HEK293 (cell line): ENCODE data around the gene CDYL2.

ENCODE experiments used
- CTCF ChIA-PET: fragments of 350-600 bp; formaldehyde crosslinking; extraction: SDS; loops from one replicate; lab custom pipeline; 2021; ENCODE audit warnings: antibody characterized with exemption; lab: Yijun Ruan, JAX
- POLR2A ChIA-PET: fragments of 300-600 bp; formaldehyde crosslinking; extraction: SDS; loops from one replicate; lab custom pipeline; 2020; ENCODE audit warnings: antibody characterized with exemption, inconsistent platforms; lab: Yijun Ruan, JAX
- H3K27ac ChIP-seq: fragments of 200-500 bp; sonication (Bioruptor generic); 2 replicates; pipeline ENCODE4 v1.5.1; 2014; ENCODE audit warnings: low read depth, low read length, control low read depth, inconsistent platforms; ENCODE audit errors: extremely low read depth
- H3K36me3 ChIP-seq, 2 experiments: fragments of 200-500 bp in 1 of 2; sonication (Bioruptor generic) in 1 of 2; 1 replicate in 1 of 2; 2 replicates in 1 of 2; pipeline ENCODE4 v1.5.1; 2014 to 2017; ENCODE audit warnings: inconsistent platforms in 2 of 2, low read length in 2 of 2; ENCODE audit not compliant: control insufficient read depth in 2 of 2, insufficient read depth in 1 of 2
- H3K4me1 ChIP-seq: fragments of 200-500 bp; sonication (Bioruptor generic); 2 replicates; pipeline ENCODE4 v1.5.1; 2014; ENCODE audit warnings: mild to moderate bottlenecking, low read length, inconsistent platforms; ENCODE audit not compliant: control insufficient read depth, insufficient read depth
- H3K4me3 ChIP-seq: 2 replicates; pipeline ENCODE4 v1.5.1; 2011; ENCODE audit warnings: low read depth, mild to moderate bottlenecking, control low read depth, low read length, moderate library complexity
- H3K9me3 ChIP-seq: fragments of 200-500 bp; sonication (Bioruptor generic); 2 replicates; pipeline ENCODE4 v1.5.1; 2014; ENCODE audit warnings: low read depth, low read length, inconsistent platforms; ENCODE audit not compliant: control insufficient read depth, insufficient read depth
- OVOL3 ChIP-seq: fragments of 450-650 bp; formaldehyde crosslinking; IDR thresholded peaks from 2 replicates; pipeline ENCODE4 v1.5.1; 2016; ENCODE audit warnings: missing biosample characterization, missing genetic modification characterization
- TCF7L2 ChIP-seq: IDR thresholded peaks from 2 replicates; pipeline ENCODE4 v1.6.1; 2011; ENCODE audit warnings: low read depth, mild to moderate bottlenecking, inconsistent platforms, low read length, moderate library complexity, borderline replicate concordance
- YY2 ChIP-seq: fragments of 450-650 bp; formaldehyde crosslinking; IDR thresholded peaks from 2 replicates; pipeline ENCODE4 v1.5.1; 2016; ENCODE audit warnings: missing biosample characterization, missing genetic modification characterization
- ZIC2 ChIP-seq: fragments of 450-650 bp; formaldehyde crosslinking; IDR thresholded peaks from 2 replicates; pipeline ENCODE4 v1.5.1; 2016; ENCODE audit warnings: missing biosample characterization, missing genetic modification characterization
- ZNF157 ChIP-seq: fragments of 450-650 bp; formaldehyde crosslinking; IDR thresholded peaks from 2 replicates; pipeline ENCODE4 v1.5.1; 2016; ENCODE audit warnings: missing biosample characterization, missing genetic modification characterization
- ZNF2 ChIP-seq: fragments of 450-650 bp; formaldehyde crosslinking; IDR thresholded peaks from 2 replicates; pipeline ENCODE4 v1.5.1; 2016; ENCODE audit warnings: missing biosample characterization, missing genetic modification characterization
- ZNF292 ChIP-seq: fragments of 450-650 bp; formaldehyde crosslinking; IDR thresholded peaks from 2 replicates; pipeline ENCODE4 v1.5.1; 2016; ENCODE audit warnings: low read depth, missing biosample characterization, missing genetic modification characterization, borderline replicate concordance
- ZNF324 ChIP-seq: fragments of 450-650 bp; formaldehyde crosslinking; IDR thresholded peaks from 2 replicates; pipeline ENCODE4 v1.5.1; 2016; ENCODE audit warnings: missing biosample characterization, missing genetic modification characterization
- ZNF335 ChIP-seq: fragments of 450-650 bp; formaldehyde crosslinking; conservative IDR thresholded peaks from 2 replicates; pipeline ENCODE4 v1.5.1; 2016; ENCODE audit warnings: missing biosample characterization, missing genetic modification characterization
- ZNF350 ChIP-seq: fragments of 450-650 bp; formaldehyde crosslinking; IDR thresholded peaks from 2 replicates; pipeline ENCODE4 v1.5.0; 2017; ENCODE audit warnings: missing biosample characterization, mild to moderate bottlenecking, missing genetic modification characterization
- ZNF423 ChIP-seq: fragments of 450-650 bp; formaldehyde crosslinking; IDR thresholded peaks from 2 replicates; pipeline ENCODE4 v1.5.1; 2016; ENCODE audit warnings: missing biosample characterization, missing genetic modification characterization
- ZNF48 ChIP-seq: fragments of 450-650 bp; formaldehyde crosslinking; IDR thresholded peaks from 2 replicates; pipeline ENCODE4 v1.5.1; 2016; ENCODE audit warnings: missing biosample characterization, missing genetic modification characterization
- ZNF555 ChIP-seq: fragments of 450-650 bp; formaldehyde crosslinking; conservative IDR thresholded peaks from 2 replicates; pipeline ENCODE4 v1.5.1; 2017; ENCODE audit warnings: missing biosample characterization, mild to moderate bottlenecking, missing genetic modification characterization, inconsistent platforms
- ZNF629 ChIP-seq: fragments of 450-650 bp; formaldehyde crosslinking; IDR thresholded peaks from 2 replicates; pipeline ENCODE4 v1.5.1; 2017; ENCODE audit warnings: missing biosample characterization, missing genetic modification characterization
- ZNF76 ChIP-seq: fragments of 450-650 bp; formaldehyde crosslinking; IDR thresholded peaks from 2 replicates; pipeline ENCODE4; 2016; ENCODE audit warnings: low read depth, missing biosample characterization, missing genetic modification characterization, borderline replicate concordance
- ZSCAN16 ChIP-seq: fragments of 450-650 bp; formaldehyde crosslinking; IDR thresholded peaks from 2 replicates; pipeline ENCODE4 v1.5.1; 2016; ENCODE audit warnings: missing biosample characterization, missing genetic modification characterization
- TF ChIP-seq, protein P1 (sequence below): fragments of 450-650 bp; formaldehyde crosslinking; IDR thresholded peaks from 2 replicates; pipeline ENCODE4 v1.5.1; 2016; ENCODE audit warnings: missing biosample characterization, missing genetic modification characterization
- TF ChIP-seq, protein P2 (sequence below): fragments of 450-650 bp; formaldehyde crosslinking; IDR thresholded peaks from 2 replicates; pipeline ENCODE4 v1.5.0; 2017; ENCODE audit warnings: missing biosample characterization, missing genetic modification characterization, borderline replicate concordance
- TF ChIP-seq, protein P3 (sequence below): fragments of 450-650 bp; formaldehyde crosslinking; IDR thresholded peaks from 2 replicates; pipeline ENCODE4 v1.5.1; 2016; ENCODE audit warnings: missing biosample characterization, missing genetic modification characterization
- TF ChIP-seq, protein P4 (sequence below): fragments of 450-650 bp; formaldehyde crosslinking; IDR thresholded peaks from 2 replicates; pipeline ENCODE4 v1.5.1; 2016; ENCODE audit warnings: missing biosample characterization, missing genetic modification characterization, borderline replicate concordance
- TF ChIP-seq, protein P5 (sequence below): IDR thresholded peaks from 2 replicates; pipeline ENCODE4 v1.6.1; 2011; ENCODE audit warnings: mild to moderate bottlenecking, low read depth, low read length, borderline replicate concordance
- TF ChIP-seq, protein P6 (sequence below): fragments of 450-650 bp; formaldehyde crosslinking; IDR thresholded peaks from 2 replicates; pipeline ENCODE4 v1.5.1; 2016; ENCODE audit warnings: missing biosample characterization, missing genetic modification characterization, low read depth

CDYL2 gene

DNA sequence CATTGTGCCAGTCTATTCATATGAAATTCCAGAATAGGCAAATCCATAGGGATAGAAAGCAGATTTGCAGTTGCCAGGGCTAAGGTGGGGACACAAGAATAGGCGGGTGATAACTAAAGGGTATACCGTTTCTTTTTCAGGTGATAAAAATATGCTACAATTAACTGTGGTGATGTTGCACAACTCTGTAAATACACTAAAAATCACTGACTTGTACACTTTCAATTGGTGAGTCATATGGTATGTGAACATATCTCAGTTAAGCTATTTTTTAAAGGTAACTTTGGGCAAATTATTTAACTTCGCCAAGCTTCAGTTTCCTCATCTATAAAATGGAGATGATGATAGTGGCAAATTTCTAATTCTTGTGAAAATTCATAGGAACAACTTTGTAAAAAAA is 65.9 kb downstream of the CDYL2 start:
- no peaks in the 10 kb centered on the region for H3K4me1 ChIP-seq
- H3K36me3 ChIP-seq, result no peaks in the 10 kb centered on the region
- TF ChIP-seq ZNF555 (tag by site-specific recombination) (no peak), ZNF335 (no peak), TCF7L2 (no peak), ZNF629 (no peak), ZNF324 (tag by site-specific recombination) (no peak), YY2 (tag by site-specific recombination) (no peak), ZNF76 (tag by site-specific recombination) (no peak), ZNF350 (no peak), ZNF2 (no peak), ZNF157 (tag by site-specific recombination) (no peak), ZNF48 (tag by site-specific recombination) (no peak), ZIC2 (tag by site-specific recombination) (no peak), ZNF292 (no peak)
- TF ChIP-seq, protein P1, sequence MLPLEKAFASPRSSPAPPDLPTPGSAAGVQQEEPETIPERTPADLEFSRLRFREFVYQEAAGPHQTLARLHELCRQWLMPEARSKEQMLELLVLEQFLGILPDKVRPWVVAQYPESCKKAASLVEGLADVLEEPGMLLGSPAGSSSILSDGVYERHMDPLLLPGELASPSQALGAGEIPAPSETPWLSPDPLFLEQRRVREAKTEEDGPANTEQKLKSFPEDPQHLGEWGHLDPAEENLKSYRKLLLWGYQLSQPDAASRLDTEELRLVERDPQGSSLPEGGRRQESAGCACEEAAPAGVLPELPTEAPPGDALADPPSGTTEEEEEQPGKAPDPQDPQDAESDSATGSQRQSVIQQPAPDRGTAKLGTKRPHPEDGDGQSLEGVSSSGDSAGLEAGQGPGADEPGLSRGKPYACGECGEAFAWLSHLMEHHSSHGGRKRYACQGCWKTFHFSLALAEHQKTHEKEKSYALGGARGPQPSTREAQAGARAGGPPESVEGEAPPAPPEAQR (tag by site-specific recombination), result no peak
- TF ChIP-seq, protein P2, sequence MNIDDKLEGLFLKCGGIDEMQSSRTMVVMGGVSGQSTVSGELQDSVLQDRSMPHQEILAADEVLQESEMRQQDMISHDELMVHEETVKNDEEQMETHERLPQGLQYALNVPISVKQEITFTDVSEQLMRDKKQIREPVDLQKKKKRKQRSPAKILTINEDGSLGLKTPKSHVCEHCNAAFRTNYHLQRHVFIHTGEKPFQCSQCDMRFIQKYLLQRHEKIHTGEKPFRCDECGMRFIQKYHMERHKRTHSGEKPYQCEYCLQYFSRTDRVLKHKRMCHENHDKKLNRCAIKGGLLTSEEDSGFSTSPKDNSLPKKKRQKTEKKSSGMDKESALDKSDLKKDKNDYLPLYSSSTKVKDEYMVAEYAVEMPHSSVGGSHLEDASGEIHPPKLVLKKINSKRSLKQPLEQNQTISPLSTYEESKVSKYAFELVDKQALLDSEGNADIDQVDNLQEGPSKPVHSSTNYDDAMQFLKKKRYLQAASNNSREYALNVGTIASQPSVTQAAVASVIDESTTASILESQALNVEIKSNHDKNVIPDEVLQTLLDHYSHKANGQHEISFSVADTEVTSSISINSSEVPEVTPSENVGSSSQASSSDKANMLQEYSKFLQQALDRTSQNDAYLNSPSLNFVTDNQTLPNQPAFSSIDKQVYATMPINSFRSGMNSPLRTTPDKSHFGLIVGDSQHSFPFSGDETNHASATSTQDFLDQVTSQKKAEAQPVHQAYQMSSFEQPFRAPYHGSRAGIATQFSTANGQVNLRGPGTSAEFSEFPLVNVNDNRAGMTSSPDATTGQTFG (tag by site-specific recombination), result no peak
- no peak overlapping the region for H3K4me3 ChIP-seq
- no peaks in the 10 kb centered on the region for H3K9me3 ChIP-seq
- CTCF ChIA-PET, result no interaction called here
- no peak overlapping the region for H3K27ac ChIP-seq
- POLR2A ChIA-PET, result no interaction called here

DNA sequence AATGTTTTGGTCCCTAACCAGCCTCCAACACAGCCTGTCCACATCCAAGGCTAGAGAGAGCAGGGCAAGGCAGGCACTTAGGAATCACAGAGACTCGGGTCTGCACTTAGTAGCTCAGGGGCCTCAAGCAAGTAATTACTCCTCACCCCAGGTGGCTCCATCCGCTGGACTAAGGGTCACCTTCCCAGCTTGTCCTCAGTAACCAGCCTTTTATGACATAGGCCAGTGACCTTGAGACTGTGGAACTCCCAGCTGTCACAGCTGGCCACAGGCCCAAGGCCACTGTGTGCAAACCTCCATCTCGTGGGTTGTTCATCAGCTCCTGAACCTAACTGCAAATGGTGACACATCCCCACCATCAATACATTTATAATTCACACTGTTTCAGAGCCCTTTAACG is 68.6 kb downstream of the CDYL2 start:
- H3K4me1 ChIP-seq, result no peaks in the 10 kb centered on the region
- TF ChIP-seq, protein P3, sequence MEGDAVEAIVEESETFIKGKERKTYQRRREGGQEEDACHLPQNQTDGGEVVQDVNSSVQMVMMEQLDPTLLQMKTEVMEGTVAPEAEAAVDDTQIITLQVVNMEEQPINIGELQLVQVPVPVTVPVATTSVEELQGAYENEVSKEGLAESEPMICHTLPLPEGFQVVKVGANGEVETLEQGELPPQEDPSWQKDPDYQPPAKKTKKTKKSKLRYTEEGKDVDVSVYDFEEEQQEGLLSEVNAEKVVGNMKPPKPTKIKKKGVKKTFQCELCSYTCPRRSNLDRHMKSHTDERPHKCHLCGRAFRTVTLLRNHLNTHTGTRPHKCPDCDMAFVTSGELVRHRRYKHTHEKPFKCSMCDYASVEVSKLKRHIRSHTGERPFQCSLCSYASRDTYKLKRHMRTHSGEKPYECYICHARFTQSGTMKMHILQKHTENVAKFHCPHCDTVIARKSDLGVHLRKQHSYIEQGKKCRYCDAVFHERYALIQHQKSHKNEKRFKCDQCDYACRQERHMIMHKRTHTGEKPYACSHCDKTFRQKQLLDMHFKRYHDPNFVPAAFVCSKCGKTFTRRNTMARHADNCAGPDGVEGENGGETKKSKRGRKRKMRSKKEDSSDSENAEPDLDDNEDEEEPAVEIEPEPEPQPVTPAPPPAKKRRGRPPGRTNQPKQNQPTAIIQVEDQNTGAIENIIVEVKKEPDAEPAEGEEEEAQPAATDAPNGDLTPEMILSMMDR (tag by site-specific recombination), result no peak
- TF ChIP-seq ZSCAN16, result no peak
- TF ChIP-seq OVOL3 (tag by site-specific recombination), result no peak
- TF ChIP-seq, all 188 proteins: peak for 0
- no peak overlapping the region for H3K4me3 ChIP-seq
- ChIA-PET CTCF (no interaction called here), POLR2A (interaction anchor here (0.5 kb wide), 1 partner anchor 23 kb away, joined by 3 read pairs; no protein-coding TSS in a partner anchor)
- no peaks in the 10 kb centered on the region for H3K36me3 ChIP-seq
- H3K27ac ChIP-seq, result no peak overlapping the region
- H3K9me3 ChIP-seq, result no peaks in the 10 kb centered on the region

DNA sequence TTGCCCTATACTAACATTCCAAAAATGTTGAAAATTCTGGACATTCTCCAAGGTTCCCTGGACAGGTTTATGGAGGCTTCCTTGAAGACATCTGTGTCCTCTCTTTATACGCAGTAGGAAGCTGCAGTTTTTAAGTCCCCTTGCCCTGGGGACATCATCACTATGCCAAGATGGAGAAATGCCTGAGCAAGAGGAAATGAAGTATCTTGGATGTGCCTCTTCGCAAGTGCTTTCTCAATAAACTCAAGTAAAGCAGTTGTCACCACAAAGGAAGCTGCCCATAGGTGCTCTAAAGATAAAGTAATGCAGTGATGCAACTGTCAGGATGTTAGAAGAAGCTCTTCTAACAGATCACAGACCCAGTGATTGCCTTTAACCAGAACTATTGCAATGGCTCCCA is 71.0 kb downstream of the CDYL2 start:
- Histone ChIP-seq H3K27ac (no peak overlapping the region), H3K9me3 (no peaks in the 10 kb centered on the region), H3K36me3 (no peaks in the 10 kb centered on the region), H3K4me1 (no peaks in the 10 kb centered on the region), H3K4me3 (no peak overlapping the region)
- CTCF ChIA-PET, result interaction anchor here (0.6 kb wide), 1 partner anchor 209 kb away, joined by 3 read pairs; no protein-coding TSS in a partner anchor
- POLR2A ChIA-PET, result no interaction called here
- TF ChIP-seq, protein P4, sequence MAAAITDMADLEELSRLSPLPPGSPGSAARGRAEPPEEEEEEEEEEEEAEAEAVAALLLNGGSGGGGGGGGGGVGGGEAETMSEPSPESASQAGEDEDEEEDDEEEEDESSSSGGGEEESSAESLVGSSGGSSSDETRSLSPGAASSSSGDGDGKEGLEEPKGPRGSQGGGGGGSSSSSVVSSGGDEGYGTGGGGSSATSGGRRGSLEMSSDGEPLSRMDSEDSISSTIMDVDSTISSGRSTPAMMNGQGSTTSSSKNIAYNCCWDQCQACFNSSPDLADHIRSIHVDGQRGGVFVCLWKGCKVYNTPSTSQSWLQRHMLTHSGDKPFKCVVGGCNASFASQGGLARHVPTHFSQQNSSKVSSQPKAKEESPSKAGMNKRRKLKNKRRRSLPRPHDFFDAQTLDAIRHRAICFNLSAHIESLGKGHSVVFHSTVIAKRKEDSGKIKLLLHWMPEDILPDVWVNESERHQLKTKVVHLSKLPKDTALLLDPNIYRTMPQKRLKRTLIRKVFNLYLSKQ (tag by site-specific recombination), result no peak
- no peak for TF ChIP-seq ZNF423 (tag by site-specific recombination)
- TF ChIP-seq, protein P5, sequence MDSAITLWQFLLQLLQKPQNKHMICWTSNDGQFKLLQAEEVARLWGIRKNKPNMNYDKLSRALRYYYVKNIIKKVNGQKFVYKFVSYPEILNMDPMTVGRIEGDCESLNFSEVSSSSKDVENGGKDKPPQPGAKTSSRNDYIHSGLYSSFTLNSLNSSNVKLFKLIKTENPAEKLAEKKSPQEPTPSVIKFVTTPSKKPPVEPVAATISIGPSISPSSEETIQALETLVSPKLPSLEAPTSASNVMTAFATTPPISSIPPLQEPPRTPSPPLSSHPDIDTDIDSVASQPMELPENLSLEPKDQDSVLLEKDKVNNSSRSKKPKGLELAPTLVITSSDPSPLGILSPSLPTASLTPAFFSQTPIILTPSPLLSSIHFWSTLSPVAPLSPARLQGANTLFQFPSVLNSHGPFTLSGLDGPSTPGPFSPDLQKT, result no peak
- TF ChIP-seq, protein P6, sequence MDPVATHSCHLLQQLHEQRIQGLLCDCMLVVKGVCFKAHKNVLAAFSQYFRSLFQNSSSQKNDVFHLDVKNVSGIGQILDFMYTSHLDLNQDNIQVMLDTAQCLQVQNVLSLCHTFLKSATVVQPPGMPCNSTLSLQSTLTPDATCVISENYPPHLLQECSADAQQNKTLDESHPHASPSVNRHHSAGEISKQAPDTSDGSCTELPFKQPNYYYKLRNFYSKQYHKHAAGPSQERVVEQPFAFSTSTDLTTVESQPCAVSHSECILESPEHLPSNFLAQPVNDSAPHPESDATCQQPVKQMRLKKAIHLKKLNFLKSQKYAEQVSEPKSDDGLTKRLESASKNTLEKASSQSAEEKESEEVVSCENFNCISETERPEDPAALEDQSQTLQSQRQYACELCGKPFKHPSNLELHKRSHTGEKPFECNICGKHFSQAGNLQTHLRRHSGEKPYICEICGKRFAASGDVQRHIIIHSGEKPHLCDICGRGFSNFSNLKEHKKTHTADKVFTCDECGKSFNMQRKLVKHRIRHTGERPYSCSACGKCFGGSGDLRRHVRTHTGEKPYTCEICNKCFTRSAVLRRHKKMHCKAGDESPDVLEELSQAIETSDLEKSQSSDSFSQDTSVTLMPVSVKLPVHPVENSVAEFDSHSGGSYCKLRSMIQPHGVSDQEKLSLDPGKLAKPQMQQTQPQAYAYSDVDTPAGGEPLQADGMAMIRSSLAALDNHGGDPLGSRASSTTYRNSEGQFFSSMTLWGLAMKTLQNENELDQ (tag by site-specific recombination), result no peak
